Right kidney (tissue), 1 donor: ENCODE data around the gene INO80B.
"Not testable (repeated sequence)": the region's sequence is repeated elsewhere in the genome, so short reads cannot be mapped to it uniquely, and the experiment has no call there.

ENCODE experiments used
- DNase-seq: peaks from one replicate; pipeline ENCODE4 v3.0.0-alpha.2; 2016

INO80B gene

DNA sequence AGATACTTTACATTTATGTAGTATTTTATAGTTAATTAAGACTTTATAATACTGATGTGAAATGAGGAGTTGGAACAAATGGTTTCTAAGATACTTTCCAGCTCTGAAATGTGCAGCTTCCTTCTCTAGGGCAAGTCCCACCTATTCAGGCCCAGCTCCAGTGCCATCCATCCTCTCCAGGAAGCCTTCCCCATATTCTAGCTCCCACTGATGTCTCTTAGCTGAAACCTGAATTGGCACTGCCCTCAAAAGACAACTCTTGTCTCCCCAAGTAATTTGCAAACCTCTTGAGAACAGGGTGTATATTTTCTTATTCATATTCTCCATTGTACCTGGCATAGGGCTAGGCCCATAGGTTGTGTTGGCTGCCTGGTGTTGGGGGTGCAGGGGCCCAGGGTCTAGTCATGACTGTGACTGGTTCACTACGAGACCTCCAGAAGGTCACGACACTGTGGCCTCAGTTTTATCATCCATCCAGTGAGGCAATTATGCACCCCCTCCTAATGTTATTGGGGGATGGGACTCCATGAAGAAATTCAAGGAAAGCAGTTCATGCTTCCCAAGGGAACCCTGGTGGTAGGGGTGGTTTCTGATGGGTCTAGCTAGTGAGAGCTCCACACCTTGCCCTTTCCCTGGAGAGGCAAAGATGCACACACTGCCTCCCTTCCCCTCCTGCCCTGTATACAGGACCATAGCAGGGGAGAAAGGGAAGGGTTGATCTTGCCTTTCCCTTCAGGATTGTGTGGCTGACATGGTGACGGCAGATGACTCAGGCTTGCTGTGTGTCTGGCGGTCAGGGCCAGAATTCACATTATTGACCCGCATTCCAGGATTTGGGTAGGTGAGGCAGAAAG lies 30.5 kb upstream of the INO80B start:
- DNase-seq: no peak

- DNase-seq: no peak
These were observed 29.9 kb upstream of the INO80B start for GRCh38 chr2:74424995-74425406.

GRCh38 chr2:74425523-74425922 lies 29.4 kb upstream of the INO80B start:
- DNase-seq: no peak

DNA sequence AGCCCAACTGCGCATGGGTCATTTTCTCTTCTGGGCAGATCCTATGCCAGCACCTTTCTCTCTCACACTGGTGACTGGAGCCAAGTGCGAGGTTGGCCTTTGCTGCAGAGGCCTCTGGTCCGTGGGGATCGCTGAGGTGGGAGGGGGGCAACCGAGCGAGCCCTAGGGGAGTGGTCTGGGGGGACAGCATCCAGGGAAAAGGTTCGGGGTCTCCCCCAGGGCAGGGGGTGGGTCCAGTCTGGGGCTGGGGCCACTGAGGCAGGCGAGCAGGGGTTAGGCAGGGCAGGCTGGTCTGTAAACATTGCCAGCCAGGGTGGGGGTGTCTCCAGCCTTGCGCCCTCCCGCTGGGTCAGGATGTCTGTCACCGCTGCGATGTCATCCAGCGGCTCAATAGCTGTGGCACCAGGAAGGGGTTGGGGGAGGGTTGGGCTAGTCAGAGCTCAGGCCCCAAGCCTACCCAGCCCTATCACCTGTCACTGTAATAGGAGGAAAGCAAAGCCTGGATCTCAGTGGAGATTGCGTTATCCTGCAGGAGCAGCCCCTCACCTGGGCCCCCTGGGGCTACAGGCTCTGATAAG lies 28.6 kb upstream of the INO80B start:
- no peak for DNase-seq

DNA sequence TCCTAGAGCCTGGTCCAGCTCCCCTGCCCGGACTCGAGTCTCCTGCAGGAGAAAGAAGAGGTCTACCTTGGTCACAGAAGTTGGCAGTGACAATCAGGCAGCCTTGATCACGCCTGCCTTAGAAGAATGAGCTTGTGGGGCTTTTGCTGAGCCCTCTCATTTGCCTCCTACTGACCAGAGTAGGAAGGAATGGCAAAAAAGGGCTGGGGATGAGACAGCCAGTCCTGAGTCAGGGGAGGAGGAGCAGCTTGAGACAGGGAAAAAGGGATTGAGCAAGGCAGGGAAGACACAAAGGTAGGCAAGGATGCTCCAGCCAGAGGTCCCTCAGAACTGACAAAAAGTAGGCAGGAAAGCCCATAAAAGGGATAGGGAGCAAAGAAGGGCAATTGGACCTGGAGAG lies 27.3 kb upstream of the INO80B start:
- DNase-seq: no peak

GRCh38 chr2:74428675-74429074 lies 26.2 kb upstream of the INO80B start:
- DNase-seq: no peak

DNA sequence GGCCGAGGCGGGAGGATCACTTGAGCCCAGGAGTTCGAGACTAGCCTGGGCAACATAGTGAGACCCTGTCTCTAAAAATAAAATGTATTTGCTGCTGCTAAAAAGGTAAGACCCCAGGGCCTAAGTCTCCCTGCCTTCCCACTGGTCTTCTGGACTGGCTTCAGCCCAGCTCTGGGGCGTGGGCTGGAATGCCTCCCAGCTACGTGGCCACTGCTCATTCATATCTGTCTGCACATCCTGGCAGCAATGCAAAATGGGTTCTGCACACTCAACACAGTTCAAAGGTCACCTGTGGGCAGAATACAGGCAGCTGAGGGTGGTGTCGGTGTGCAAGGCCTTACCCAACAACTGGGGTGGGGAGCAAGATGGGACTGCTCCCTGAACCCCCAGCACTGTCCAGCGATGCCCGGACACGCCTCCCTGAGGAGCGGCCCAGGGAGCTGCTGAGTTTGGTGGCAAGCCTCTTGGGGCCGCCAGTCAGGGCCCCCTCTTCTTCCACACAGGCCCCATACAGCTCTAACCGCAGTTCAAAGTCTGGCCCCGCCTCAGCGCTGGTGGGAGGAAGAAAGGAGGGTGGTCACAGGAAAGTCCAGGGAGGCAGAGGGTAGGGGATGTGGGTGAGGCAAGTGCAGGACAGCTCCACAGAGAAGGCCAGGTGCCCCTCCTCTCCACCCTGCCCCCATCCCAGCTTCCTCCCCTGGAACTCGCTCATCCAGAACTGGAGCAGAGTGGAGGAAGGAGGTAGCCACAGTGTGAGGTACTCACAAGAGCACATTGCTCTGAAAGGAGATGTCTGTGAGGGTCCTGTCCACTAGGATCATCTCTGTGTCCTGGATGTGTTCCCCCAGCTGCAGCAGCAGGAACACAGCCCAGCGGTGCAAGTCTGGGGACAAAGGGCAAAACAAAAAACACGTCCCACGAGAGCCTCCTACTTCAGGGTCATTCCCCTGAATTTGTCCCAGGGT lies 25.1 kb upstream of the INO80B start:
- DNase-seq: no peak

- no peak for DNase-seq
These were observed 24.4 kb upstream of the INO80B start for GRCh38 chr2:74430502-74430901.

DNA sequence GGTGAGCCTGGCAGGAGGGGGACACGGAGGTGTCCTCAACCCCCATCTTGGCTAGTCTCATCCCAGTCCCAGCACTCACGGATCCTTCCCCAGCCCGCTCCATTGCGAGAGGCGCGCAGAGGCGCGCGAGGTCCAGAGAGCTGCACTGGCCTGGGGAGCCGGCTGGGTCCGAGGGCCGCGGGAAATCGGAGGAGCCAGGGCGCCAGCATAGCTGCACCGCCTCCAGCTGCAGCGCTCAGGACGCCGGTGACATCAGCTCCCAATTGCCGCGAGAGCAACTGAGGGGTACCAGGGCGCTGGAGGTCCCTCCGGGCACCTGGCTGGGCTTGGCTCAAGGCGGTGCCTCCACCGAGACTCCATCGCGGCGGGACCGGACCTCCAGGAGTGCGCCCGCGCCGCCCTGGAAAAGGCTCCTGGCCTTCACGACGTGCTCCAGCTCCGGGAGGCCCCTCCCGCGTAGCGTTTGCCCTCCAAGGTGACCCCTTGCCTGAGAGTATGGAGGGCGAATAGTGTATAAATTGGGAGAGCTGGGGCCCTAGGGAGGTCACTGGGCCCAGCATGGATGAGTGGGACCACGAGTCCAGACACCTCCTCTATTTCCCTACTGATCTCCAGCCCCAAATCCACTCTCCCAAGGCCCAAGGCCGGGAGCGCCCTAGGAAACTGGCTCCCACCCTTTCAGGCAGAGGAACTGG lies 18.6 kb upstream of the INO80B start:
- DNase-seq: no peak

GRCh38 chr2:74436848-74437695 lies 17.8 kb upstream of the INO80B start:
- DNase-seq: no peak

DNA sequence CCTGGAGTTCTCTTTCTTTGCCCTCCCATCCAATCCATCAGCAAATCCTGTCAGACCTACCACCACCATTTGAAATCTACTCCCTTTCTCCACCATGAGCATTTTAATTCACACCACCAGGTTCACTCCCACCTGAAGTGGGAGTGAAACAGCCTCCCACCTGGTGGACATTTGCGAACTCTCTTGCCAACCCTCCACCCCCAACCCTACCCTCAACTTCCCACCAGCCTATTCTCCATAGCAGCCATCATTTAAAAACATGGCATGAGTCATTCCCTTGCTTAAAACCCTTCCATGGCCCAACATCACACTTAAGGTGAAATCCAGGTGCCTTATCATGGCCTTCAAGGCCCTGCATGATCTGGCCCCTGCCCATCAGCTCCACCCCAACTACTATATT lies 16.6 kb upstream of the INO80B start:
- no peak for DNase-seq

DNA sequence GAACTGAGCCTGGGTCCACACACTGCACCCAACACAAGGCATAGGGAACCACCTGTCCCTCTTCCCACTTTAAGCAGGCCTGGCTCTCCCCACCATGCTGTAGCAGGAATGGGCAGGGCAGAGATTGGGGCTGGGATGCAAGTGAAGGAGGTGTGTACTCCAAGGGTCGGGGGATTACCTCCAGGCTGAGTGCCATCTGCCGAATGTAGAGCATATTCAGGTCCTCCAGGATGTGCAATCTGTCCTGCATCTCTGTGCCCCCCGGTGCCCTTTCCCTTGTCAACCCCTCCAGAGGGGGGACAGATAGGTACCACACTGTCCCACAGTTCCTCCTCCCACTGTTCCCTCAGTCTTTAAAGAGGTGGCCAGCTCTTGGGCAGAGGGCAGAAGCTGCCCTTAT lies 15.5 kb upstream of the INO80B start:
- DNase-seq: no peak

- DNase-seq: peak; percentile 44
These were observed 15.0 kb upstream of the INO80B start for GRCh38 chr2:74439803-74440377.

GRCh38 chr2:74440378-74441169 lies 14.3 kb upstream of the INO80B start:
- peak; percentile 97 for DNase-seq

DNA sequence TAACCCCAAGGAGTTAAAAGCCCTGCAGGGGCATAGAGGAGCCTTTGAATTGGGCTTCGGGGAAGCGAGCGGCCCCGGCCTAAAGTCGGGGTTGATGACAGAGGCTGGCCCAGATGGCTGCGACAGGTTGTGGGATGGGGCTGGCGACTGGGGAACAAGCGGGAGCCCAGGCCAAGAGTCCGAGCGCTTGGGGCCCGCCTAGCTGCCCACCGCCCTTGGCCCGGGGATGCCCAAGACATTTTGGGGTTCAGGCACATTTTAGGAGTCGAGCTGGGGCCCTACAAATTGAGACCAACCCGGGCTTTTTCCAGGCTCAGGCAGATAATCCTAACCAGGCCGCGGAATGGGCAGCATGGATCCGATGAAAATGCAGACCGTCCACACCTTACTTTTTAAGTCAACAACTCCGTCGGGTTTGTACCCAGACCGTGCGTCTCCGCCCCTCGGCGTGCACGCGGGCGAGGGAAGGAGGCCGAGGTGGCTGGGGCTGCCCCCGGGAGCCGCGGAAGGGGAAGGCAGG lies 13.7 kb upstream of the INO80B start:
- no peak for DNase-seq

GRCh38 chr2:74441690-74442482 lies 13.0 kb upstream of the INO80B start, which contains the start of gene RTKN:
Gene RTKN, minus strand, starts transcription at chr2:74441937. Its CDS starts 121 bp downstream, at chr2:74441816.
- DNase-seq: peak; percentile 85

DNA sequence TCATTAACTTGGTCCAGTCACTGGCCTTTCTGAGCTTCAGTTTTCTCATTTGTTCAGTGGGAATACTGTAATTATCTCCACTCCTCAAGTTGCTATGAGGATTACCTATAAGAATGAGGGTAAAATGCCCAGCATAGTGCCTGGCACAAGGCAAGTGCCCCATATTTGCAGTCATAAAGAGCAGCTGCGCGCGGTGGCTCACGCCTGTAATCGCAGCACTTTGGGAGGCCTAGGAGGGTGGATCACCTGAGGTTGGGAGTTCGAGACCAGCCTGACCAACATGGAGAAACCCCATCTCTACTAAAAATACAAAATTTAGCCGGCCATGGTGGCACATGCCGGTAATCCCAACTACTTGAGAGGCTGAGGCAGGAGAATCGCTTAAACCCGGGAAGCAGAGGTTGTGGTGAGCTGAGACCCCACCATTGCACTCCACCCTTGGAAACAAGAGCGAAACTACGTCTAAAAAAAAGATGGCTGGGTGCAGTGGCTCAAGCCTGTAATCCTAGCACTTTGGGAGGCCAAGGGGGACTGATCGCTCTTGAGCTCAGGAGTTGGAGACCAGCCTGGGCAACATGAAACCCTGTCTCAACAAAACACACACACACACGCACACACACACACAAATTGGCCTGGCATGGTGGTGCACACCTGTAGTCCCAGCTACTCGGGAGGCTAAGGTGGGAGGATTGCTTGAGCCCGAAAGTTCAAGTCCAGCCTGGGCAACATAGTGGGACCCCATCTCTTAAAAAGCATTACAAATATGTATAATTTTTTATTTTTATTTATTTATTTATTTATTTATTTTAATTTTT lies 12.2 kb upstream of the INO80B start:
- not testable (repeated sequence) for DNase-seq
